CD4-positive, alpha-beta T cell treated with Interleukin-21 for 1 hour (primary cell): ENCODE results near the gene DCBLD1.
"Not testable (repeated sequence)": the region's sequence is repeated elsewhere in the genome, so short reads cannot be mapped to it uniquely, and the experiment has no call there.

Source experiments
- DNase-seq: peaks from one replicate; pipeline ENCODE4 v3.0.0-alpha.2; 2020

Gene DCBLD1

GRCh38 chr6:117482240-117483003 is at the start of gene DCBLD1:
DCBLD1 (plus strand) TSS chr6:117482674; CDS start chr6:117482782, 108 bp downstream.
- peak; percentile 62 for DNase-seq

GRCh38 chr6:117440706-117441525 is 41.6 kb upstream of the DCBLD1 start:
- DNase-seq = no peak

GRCh38 chr6:117441824-117442264 is 40.6 kb upstream of the DCBLD1 start:
- no peak for DNase-seq

DNA sequence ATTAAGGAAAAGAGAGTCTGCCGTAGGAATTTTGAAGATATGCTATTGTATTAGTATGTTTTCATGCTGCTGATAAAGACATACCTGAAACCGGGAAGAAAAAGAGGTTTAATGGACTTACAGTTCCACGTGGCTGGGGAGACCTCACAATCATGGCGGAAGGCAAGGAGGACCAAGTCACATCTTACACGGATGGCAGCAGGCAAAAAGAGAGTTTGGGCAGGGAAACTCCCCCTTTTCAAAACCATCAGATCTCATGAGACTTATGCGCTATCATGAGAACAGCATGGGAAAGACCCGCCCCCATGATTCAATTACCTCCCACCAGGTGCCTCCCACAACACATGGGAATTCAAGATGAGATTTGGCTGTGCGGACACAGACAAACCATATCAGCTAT is 40.2 kb upstream of the DCBLD1 start:
- not testable (repeated sequence) for DNase-seq

- DNase-seq = no peak
These were observed 37.9 kb upstream of the DCBLD1 start for GRCh38 chr6:117444600-117444999.

- DNase-seq = no peak
These were observed 35.6 kb upstream of the DCBLD1 start for GRCh38 chr6:117446861-117447260.

GRCh38 chr6:117448011-117448410 is 34.5 kb upstream of the DCBLD1 start:
- no peak for DNase-seq

GRCh38 chr6:117448732-117449485 is 33.6 kb upstream of the DCBLD1 start:
- no peak for DNase-seq

- peak; percentile 69 for DNase-seq
These were observed 32.7 kb upstream of the DCBLD1 start for GRCh38 chr6:117449549-117450439.

DNA sequence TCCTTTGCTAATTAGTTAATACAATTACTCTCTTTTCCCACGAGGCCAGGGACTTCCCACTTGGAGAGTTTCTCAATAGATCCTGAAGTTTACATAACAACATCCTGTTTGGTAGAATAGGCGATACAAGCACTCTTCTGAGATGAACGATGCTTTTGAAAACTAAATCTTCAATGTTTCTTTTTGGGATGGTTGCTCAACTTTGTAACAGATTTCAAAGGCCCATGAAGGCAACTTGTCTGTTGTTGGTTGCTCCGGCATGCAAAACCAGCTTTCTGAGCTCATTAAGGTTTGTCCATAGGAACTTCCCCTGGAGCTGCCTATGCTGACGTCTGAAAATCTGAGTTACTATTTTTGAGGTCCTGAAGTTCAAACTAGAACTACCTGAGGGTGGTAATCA is 30.8 kb upstream of the DCBLD1 start:
- DNase-seq = no peak

DNA sequence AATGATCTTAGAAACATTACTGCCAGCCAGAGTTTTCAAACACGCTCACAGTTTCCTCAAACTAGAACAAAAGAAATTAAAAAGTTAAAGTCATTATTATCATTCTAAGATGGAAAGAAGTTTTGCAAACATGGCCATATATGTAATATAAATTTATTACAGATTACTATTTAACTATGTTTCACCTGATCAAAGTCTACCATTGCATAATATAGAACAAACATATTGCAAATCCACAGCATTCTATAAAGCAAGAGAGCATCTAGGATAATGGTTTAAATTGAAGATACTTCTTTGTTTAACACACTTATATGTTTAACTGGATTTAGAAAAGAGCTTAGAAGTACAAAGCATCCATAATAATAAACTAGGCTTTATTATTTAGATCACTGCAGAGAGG is 26.2 kb upstream of the DCBLD1 start:
- no peak for DNase-seq

DNA sequence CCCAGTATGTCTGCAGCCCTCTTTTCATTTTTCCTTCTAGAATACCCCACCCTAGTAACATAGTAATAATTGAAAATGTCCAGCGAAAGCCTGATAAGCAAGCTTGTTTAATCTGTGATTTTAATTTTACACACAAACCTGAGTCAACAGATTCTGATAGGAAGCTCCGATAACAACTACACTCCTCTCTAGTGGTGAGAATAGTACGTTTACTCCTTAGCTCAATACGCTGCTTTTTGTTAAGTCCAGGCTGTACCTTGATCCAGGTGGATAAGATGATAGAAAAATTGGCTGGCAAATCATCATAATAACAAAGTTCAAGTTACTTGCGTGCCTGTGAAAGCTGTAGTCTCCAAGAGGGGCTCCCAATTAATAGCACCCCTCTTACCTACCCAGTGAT is 25.5 kb upstream of the DCBLD1 start:
- DNase-seq = no peak

- no peak for DNase-seq
These were observed 23.1 kb upstream of the DCBLD1 start for GRCh38 chr6:117459204-117459944.

DNA sequence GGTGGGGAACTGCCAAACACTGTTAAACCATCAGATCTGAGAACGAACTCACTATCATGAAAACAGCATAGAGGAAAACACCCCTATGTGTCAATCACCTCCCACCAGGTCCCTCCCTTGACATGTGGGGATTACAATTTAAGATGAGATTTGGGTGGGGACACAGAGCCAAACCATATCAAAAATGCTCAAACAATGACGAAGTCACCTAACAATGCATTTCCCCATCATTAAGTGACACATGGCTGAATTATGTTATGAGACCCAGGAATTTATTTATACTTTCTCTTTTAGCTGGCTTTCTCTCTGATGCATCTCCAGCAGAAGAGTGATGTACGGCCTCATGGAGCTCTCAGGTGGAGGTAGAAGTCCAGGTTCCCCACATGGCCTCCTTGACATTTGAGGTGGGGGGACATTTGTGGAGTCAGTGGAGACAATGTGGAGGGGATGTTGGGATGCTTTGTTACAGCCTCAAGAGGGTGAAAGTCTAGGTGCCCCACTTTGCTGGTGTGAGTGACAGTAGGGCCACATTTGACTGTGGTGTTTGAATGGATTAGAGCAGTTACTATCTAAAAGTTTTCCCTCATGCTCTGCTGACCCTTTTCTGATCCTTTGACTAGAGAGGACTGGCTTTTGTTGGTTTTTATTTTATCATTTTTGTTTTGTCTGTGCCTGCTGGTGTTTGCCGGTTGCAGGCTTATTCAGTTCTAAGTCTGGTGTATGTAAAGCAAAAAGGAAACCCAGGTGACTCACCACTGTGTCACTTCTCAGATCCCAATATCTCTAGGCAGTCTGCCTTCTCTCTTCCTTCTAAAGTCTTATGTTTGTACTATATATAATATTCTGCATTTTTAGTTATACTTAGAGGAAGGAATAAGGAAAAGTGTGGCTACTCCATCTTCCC is 18.5 kb upstream of the DCBLD1 start:
- no peak for DNase-seq

- DNase-seq = no peak
These were observed 17.8 kb upstream of the DCBLD1 start for GRCh38 chr6:117464700-117465099.

DNA sequence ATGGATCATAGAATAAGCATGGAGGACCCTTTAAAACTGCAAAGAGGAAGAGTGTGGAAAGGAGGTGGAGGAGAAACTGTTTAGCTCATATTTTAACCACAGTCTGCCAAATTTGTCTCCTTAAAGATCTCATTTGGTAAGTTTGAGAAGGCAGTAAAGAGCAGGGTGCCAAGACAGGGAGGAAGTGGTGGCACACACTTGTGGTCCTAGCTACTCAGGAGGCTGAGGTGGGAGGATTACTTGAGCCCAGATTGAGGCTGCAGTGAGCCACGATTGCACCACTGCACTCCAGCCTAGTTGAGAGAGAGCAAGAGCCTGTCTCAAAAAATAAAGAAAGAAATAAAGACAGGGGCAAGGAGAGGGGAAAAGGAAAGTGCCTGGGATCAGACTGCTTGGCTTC is 16.8 kb upstream of the DCBLD1 start:
- no peak for DNase-seq

DNA sequence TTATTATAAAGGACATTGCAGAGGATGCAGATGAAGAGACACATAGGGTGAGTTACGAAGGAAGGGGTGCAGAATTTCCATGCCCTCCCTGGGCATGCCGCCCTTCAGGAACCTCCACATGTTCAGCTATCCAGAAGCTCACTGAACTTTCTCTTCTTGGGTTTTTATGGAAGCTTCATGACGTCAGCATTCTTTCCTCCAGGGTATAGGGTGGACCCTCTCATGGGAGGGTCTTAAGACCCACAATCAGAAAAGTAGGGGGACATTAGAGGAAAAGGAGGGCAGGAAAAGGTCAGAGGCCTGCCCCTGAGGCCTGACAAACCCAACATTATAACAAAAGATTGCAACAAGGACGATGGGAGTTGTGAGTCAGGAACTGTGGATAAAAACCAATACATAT is 14.6 kb upstream of the DCBLD1 start:
- no peak for DNase-seq

- DNase-seq = not testable (repeated sequence)
These were observed 13.9 kb upstream of the DCBLD1 start for GRCh38 chr6:117468527-117468926.

DNA sequence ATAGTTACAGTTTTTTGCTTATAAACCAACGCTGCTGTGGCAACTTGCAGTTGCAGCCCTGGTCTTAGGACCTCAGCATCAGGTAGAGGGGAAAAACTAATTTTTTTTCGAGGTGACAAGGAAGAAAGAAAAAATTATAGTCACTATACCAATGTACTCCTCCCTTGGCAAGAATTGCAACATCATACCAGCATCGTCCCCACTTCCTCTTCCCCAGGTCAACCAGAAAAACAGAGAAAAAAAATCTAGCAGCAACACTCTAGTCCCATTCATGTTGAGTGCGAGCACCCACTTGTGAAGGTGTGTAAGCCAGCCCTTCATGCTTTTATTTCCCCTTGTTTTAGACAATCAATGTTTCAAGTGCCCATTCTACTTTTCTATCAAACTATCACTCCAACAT is 13.1 kb upstream of the DCBLD1 start:
- peak; percentile 17 for DNase-seq

DNA sequence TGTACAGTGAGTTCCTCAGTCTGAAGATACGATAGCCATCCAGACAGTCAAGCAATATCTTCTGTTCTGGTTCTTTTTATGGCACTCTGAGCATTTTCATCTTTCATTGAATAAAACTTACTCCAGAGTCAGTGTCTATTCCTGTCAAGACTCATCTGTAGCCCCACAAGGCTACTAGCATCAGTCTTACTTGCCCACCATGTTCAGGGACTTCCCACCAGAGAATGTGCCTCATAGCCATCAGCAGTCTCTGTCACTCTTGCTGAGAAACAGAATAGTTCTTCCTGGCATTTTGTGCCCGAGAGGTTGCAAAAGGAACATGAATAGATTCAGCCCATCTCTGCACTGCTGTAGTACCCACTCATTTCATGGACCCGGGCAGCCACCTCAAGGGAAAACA is 12.7 kb upstream of the DCBLD1 start:
- no peak for DNase-seq

GRCh38 chr6:117472667-117473066 is 9.8 kb upstream of the DCBLD1 start:
- DNase-seq = no peak
